AG04449 (cell line): Measurements from ENCODE around the gene MYRIP.

Source experiments
- CTCF ChIA-PET: fragments of 350-600 bp; formaldehyde crosslinking; extraction: SDS; loops from one replicate; lab custom pipeline; 2021; ENCODE audit warnings: antibody characterized with exemption; lab: Yijun Ruan, JAX
- POLR2A ChIA-PET: fragments of 400-600, 350-600 bp; formaldehyde crosslinking; extraction: SDS; loops from one replicate; lab custom pipeline; 2020; ENCODE audit warnings: antibody characterized with exemption, inconsistent platforms; lab: Yijun Ruan, JAX
- DNase-seq: peaks from one replicate; pipeline ENCODE4 v3.0.0-alpha.2; 2010; ENCODE audit warnings: low read depth, low spot score
- H3K4me3 ChIP-seq: 2 replicates; pipeline ENCODE4 v1.5.1; 2011; ENCODE audit warnings: low read depth, mild to moderate bottlenecking, control low read depth, low read length
- TF ChIP-seq, protein P1 (sequence below): IDR thresholded peaks from one replicate; pipeline ENCODE4 v1.5.1; 2011; ENCODE audit warnings: mild to moderate bottlenecking, moderate library complexity, low read length, control low read depth, inconsistent platforms; ENCODE audit not compliant: insufficient read depth; ENCODE audit errors: missing control alignments

Gene MYRIP

DNA sequence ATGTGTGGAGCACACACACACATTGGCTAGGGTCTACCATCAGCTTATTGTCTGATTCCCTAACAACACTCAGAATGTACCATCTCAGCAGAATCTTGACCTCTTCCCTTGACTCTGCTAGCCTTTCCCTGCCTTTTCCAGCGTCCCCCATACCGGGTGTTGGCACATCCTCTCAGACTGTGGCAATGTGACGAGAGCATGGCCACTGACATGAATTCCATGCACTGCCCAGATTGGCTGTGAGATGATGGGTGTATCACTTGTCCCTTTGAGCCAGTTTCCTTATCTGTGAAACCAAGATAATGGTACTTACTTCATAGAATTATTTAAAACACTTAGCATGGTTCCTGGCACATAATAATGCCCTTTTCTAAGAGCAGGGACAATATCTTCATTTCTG lies 439.8 kb downstream of the MYRIP start:
- TF ChIP-seq, protein P1, sequence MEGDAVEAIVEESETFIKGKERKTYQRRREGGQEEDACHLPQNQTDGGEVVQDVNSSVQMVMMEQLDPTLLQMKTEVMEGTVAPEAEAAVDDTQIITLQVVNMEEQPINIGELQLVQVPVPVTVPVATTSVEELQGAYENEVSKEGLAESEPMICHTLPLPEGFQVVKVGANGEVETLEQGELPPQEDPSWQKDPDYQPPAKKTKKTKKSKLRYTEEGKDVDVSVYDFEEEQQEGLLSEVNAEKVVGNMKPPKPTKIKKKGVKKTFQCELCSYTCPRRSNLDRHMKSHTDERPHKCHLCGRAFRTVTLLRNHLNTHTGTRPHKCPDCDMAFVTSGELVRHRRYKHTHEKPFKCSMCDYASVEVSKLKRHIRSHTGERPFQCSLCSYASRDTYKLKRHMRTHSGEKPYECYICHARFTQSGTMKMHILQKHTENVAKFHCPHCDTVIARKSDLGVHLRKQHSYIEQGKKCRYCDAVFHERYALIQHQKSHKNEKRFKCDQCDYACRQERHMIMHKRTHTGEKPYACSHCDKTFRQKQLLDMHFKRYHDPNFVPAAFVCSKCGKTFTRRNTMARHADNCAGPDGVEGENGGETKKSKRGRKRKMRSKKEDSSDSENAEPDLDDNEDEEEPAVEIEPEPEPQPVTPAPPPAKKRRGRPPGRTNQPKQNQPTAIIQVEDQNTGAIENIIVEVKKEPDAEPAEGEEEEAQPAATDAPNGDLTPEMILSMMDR = no peak
- ChIA-PET CTCF (no interaction called here), POLR2A (no interaction called here)
- no peak overlapping the region for H3K4me3 ChIP-seq
- DNase-seq = no peak

- H3K4me3 ChIP-seq = no peak overlapping the region
- CTCF ChIA-PET = no interaction called here
- DNase-seq = no peak
- POLR2A ChIA-PET = no interaction called here
- TF ChIP-seq, protein P1 = no peak
Observed at GRCh38 chr3:40254491-40254890, 445.1 kb downstream of the MYRIP start.

GRCh38 chr3:40254891-40255290 lies 445.5 kb downstream of the MYRIP start:
- CTCF ChIA-PET = no interaction called here
- no peak for DNase-seq
- TF ChIP-seq, protein P1 = no peak
- POLR2A ChIA-PET = no interaction called here
- no peak overlapping the region for H3K4me3 ChIP-seq

- TF ChIP-seq, protein P1 = no peak
- ChIA-PET POLR2A (no interaction called here), CTCF (no interaction called here)
- DNase-seq = no peak
- H3K4me3 ChIP-seq = no peak overlapping the region
Observed at GRCh38 chr3:40255532-40255931, 446.1 kb downstream of the MYRIP start.

DNA sequence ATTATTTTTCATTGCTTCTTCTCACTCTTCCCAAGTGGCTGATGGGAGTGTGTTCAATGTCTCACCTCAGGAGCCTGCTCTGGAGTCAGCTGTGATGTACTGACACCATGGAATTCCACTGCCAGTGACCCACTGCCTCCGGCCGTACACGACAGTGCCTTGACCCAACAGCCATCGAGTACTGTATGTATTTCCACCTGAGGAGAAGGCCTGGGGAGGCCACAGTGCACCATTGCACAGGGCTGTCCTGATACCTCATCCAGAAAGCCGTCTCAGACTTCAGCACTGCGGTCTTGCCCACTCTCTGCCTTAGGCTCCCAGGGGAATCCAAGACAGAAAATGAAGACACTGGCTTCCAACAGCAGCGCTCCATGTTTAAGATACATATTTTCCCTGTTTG lies 448.7 kb downstream of the MYRIP start:
- ChIA-PET POLR2A (no interaction called here), CTCF (no interaction called here)
- H3K4me3 ChIP-seq = no peak overlapping the region
- TF ChIP-seq, protein P1 = no peak
- no peak for DNase-seq

- ChIA-PET POLR2A (no interaction called here), CTCF (no interaction called here)
- no peak overlapping the region for H3K4me3 ChIP-seq
- DNase-seq = no peak
- TF ChIP-seq, protein P1 = no peak
Observed at GRCh38 chr3:40258555-40258954, 449.1 kb downstream of the MYRIP start.

- TF ChIP-seq, protein P1 = no peak
- no peak overlapping the region for H3K4me3 ChIP-seq
- DNase-seq = no peak
- POLR2A ChIA-PET = no interaction called here
- CTCF ChIA-PET = no interaction called here
Observed at GRCh38 chr3:40262331-40262730, 452.9 kb downstream of the MYRIP start.
